ENCODE measurements around the gene RTL10. TPM values are rescaled to one million over a fixed set of nuclear protein-coding genes. Genes with fewer than 3 reads are reported as not detected.

RTL10 gene
- total RNA-seq, 1 donor from 2014 or later, result 6.6 TPM

DNA sequence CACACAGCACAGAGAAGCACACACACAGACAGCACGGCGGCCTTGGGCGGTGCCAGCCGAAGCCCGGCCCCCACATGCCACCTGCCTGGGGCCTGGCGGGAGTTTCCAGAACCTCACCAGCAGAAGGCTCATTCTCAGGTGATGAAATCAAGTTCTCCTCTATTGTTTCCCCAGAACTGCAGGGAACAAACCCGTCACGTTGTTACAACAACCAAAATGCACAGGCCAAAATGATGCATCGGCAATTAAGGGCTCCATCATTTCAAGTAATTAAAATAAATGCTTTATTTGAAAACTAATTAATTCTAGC, 30.8 kb downstream of the RTL10 start:
- intact Hi-C loops (cut with micrococcal nuclease), result no loop called here
- TF ChIP-seq, protein P1, sequence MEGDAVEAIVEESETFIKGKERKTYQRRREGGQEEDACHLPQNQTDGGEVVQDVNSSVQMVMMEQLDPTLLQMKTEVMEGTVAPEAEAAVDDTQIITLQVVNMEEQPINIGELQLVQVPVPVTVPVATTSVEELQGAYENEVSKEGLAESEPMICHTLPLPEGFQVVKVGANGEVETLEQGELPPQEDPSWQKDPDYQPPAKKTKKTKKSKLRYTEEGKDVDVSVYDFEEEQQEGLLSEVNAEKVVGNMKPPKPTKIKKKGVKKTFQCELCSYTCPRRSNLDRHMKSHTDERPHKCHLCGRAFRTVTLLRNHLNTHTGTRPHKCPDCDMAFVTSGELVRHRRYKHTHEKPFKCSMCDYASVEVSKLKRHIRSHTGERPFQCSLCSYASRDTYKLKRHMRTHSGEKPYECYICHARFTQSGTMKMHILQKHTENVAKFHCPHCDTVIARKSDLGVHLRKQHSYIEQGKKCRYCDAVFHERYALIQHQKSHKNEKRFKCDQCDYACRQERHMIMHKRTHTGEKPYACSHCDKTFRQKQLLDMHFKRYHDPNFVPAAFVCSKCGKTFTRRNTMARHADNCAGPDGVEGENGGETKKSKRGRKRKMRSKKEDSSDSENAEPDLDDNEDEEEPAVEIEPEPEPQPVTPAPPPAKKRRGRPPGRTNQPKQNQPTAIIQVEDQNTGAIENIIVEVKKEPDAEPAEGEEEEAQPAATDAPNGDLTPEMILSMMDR (IDR thresholded peaks at IDR 0.05; ENCODE audit: borderline replicate concordance), result no peak
- H3K36me3 ChIP-seq, result no peaks in the 10 kb centered on the region

DNA sequence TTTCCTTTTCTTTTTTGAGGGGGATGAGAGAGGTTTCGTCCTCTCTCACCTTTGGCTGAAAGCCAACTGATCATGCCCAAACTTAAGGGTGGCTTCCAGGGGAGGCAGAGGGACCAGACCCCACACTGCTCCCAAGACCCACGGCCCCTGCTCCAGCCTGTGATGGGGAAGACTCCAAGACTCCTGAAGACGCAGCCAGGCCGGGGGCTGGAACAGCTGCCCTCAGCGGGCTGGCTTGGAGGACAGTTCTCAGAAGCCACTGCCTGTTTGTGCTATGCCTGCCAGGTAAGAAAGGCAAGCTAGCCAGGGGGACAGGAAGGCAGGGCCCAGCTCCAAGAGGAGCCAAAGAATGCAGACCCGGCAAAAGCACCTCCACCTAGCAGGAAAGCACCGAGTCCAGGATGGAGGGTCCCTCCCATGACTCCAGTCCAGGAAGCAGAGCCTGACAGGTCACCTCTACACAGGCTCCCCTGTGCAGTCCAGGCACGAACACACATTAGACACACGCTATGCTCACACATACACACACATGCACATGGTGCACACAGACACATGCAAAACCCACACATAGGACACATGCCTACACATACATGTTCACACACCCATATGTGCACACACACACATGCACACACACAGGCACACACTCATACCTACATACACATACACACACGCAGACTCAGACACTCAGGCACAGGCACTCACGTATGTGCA, 31.3 kb downstream of the RTL10 start:
- no peaks in the 10 kb centered on the region for H3K36me3 ChIP-seq
- TF ChIP-seq, protein P1 (IDR thresholded peaks at IDR 0.05; ENCODE audit: borderline replicate concordance), result no peak
- DNase-seq, result no peak
- no peaks in the 10 kb centered on the region for H3K27me3 ChIP-seq (ENCODE audit: low read depth)
- H3K9me3 ChIP-seq (replicated peaks), result no peaks in the 10 kb centered on the region
- no peaks in the 10 kb centered on the region for H3K4me1 ChIP-seq
- intact Hi-C loops (cut with micrococcal nuclease), result no loop called here
- H3K4me3 ChIP-seq, result no peak overlapping the region
- H3K27ac ChIP-seq (replicated peaks), result no peak overlapping the region

More for the DNA sequence above, 30.8 kb downstream of the RTL10 start:
- H3K9me3 ChIP-seq (replicated peaks), result no peaks in the 10 kb centered on the region
- no peak overlapping the region for H3K27ac ChIP-seq (replicated peaks)
- no peaks in the 10 kb centered on the region for H3K4me1 ChIP-seq
- no peak overlapping the region for H3K4me3 ChIP-seq
- no peak for DNase-seq
- no peaks in the 10 kb centered on the region for H3K27me3 ChIP-seq (ENCODE audit: low read depth)

DNA sequence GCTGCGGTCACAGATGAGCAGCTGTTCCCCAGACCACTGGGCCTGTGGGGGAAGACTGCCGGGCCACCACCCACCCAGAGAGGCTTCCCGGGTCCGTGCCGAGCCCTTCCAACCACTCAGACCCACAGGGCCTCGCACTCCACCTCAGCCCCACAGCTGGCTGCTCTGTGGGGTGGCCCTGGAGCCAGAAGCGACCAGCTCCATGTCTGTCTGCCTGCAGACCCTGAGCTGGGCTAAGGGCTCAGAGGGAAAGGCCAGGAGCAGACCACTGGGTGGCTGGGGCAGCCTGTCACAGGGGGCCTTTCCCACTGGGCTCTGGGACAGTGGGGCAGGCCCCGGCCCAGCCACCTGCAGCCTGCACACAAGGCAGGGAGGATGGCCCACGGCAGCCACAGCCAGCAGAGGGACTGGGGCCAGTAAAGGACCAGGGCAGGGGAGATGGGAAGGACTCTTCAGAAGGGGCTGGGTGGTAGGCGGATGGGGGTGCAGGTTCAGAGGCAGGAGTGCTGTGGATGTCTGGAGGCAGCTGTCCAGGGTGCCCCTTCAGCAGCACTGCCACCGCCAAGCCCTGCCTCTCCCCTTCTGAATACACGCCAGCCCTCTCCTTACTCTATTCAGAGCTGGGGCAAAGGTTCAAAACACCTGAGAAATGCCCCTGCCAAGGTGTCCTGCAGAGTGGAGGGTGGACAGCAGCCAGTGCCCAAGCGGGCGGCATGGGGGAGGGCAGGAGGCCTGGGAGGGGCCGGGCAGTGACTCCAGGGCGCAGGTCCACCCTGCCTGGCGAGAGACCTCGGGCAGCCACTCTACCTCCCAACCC, 32.2 kb downstream of the RTL10 start:
- no peak for DNase-seq
- intact Hi-C loops (cut with micrococcal nuclease), result no loop called here
- no peak overlapping the region for H3K4me3 ChIP-seq
- H3K9me3 ChIP-seq (replicated peaks), result no peaks in the 10 kb centered on the region
- H3K36me3 ChIP-seq, result no peaks in the 10 kb centered on the region
- no peak overlapping the region for H3K27ac ChIP-seq (replicated peaks)
- no peaks in the 10 kb centered on the region for H3K4me1 ChIP-seq
- TF ChIP-seq, protein P1 (IDR thresholded peaks at IDR 0.05; ENCODE audit: borderline replicate concordance), result no peak
- H3K27me3 ChIP-seq (ENCODE audit: low read depth), result no peaks in the 10 kb centered on the region

DNA sequence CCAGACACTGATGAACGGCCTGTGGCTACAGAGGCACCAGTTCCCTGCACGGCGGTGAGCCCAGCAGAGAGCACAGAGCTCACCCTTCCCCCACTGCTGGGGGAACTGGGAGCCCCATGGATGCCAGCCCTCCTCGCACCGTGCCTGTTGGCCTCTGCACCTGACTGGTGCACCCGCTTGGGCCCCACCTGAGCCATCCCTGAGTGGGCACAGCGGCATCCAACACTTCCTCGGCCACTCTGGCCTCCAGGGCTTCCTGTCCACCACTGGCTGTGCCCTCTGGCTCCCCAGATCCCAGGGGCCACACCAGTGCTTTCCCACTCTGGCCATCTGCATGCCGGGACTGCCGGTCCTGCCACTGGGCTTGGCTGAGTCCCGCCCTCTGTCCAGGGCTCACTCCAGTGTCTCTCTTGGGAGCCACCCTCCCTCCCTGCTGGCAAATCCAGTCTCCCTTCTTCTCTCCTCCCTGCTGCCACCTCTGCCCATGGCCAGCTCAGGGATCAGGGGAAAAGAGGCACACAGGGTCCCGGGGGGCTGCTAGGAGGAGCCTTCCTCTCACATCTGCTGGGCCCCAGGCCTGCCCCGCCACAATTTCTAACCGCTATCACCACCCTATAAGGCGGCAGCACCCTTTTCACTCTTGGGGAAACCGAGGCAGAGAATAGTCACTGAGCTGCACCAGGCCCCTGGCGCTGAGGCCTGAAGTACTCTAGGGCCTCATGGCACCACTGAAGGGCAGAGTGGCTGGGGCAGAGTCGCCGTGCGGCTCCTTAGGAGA, 33.0 kb downstream of the RTL10 start:
- H3K4me1 ChIP-seq, result no peaks in the 10 kb centered on the region
- TF ChIP-seq, protein P1 (IDR thresholded peaks at IDR 0.05; ENCODE audit: borderline replicate concordance), result no peak
- no peak overlapping the region for H3K4me3 ChIP-seq
- H3K27me3 ChIP-seq (ENCODE audit: low read depth), result no peaks in the 10 kb centered on the region
- intact Hi-C loops (cut with micrococcal nuclease), result no loop called here
- DNase-seq, result no peak
- no peaks in the 10 kb centered on the region for H3K9me3 ChIP-seq (replicated peaks)
- H3K27ac ChIP-seq (replicated peaks), result no peak overlapping the region
- no peaks in the 10 kb centered on the region for H3K36me3 ChIP-seq

DNA sequence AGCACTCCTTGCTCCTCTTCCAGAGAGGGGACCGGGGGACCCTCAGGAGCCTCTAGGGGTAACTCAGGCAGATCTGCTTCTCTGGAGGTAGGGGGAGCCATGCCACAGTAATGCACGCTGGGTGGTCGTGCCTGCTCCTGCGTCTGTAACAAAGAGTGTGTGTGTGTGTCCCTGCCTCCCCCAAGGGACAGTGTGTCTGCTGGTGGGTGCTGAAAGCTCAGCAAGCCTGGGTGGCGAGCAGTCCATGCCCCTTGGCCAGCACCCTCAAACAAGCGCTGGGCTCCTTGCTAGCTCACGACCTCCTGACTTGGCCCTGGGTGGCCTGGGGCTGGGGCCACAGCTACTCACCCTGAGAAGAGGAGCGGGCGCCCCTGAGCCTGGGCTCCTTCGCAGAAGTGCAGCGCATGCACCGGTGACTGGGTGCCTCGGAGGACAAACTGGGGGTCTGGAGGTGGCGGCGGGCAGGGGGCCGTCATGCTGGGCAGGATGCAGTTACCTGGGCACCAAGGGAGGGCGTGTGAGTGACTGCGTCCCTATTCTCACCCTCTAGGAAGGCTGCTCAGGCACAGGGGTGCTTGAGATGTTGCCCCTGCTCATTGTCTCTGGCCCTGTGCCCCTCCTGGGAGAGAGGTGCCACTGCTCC, 33.7 kb downstream of the RTL10 start:
- no peak for DNase-seq
- Histone ChIP-seq H3K4me1 (no peaks in the 10 kb centered on the region), H3K27me3 (ENCODE audit: low read depth) (no peaks in the 10 kb centered on the region), H3K27ac (replicated peaks) (no peak overlapping the region), H3K36me3 (no peaks in the 10 kb centered on the region), H3K4me3 (no peak overlapping the region), H3K9me3 (replicated peaks) (no peaks in the 10 kb centered on the region)
- TF ChIP-seq, protein P1 (IDR thresholded peaks at IDR 0.05; ENCODE audit: borderline replicate concordance), result no peak
- intact Hi-C loops (cut with micrococcal nuclease), result no loop called here
